ENCODE data around the gene PHC1. TPM values are rescaled to one million over a fixed set of nuclear protein-coding genes. Genes with fewer than 3 reads are reported as not detected.

Gene PHC1
- total RNA-seq, 2 experiments from 2014 or later, result 33.6 to 52.2 TPM

DNA sequence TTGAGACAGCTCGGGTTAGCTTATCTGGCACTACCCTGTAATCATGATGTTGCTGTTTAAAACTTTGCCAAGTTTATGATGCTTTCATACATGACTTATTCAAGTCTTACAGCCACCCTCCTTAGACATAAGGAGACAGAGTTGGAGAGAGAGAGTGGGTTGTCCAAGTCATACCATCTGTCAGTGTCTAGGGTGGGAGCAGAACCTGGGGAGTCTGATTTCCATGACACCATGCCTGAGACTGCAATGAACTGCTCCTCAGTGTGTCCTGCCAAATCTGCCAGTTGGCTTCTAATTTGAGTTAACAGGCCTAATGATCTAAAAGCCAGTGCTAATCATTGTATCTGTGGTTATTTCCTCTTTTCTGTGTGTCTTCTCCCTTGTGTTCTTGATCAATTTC lies 43.7 kb upstream of the PHC1 start:
- ChIA-PET POLR2A (interaction anchor here (0.7 kb wide), 1 partner anchor 200 kb away, joined by 3 read pairs; no protein-coding TSS in a partner anchor), CTCF (ENCODE audit: unreplicated experiment) (no interaction called here)
- H3K79me2 ChIP-seq (ENCODE audit: insufficient read depth, low read depth, low read length), result no peaks in the 10 kb centered on the region
- H3K4me3 ChIP-seq (ENCODE audit: low read depth, low read length, poor library complexity, severe bottlenecking), result no peak overlapping the region
- no peaks in the 10 kb centered on the region for H3K36me3 ChIP-seq (ENCODE audit: insufficient read depth, low read length)
- BruUV-seq (replicated peaks), result no TSS peak
- no peaks in the 10 kb centered on the region for H3K9me3 ChIP-seq (ENCODE audit: low read length)
- no peak overlapping the region for H2AFZ ChIP-seq (ENCODE audit: low read length)
- no peak for TF ChIP-seq EZH2phosphoT487 (IDR thresholded peaks at IDR 0.05; ENCODE audit: borderline replicate concordance, low read depth, low read length)
- TF ChIP-seq, protein P1, sequence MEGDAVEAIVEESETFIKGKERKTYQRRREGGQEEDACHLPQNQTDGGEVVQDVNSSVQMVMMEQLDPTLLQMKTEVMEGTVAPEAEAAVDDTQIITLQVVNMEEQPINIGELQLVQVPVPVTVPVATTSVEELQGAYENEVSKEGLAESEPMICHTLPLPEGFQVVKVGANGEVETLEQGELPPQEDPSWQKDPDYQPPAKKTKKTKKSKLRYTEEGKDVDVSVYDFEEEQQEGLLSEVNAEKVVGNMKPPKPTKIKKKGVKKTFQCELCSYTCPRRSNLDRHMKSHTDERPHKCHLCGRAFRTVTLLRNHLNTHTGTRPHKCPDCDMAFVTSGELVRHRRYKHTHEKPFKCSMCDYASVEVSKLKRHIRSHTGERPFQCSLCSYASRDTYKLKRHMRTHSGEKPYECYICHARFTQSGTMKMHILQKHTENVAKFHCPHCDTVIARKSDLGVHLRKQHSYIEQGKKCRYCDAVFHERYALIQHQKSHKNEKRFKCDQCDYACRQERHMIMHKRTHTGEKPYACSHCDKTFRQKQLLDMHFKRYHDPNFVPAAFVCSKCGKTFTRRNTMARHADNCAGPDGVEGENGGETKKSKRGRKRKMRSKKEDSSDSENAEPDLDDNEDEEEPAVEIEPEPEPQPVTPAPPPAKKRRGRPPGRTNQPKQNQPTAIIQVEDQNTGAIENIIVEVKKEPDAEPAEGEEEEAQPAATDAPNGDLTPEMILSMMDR (conservative IDR thresholded peaks at IDR 0.05; ENCODE audit: low read length), result no peak
- DNase-seq (ENCODE audit: low spot score), result no peak
- intact Hi-C loops (cut with micrococcal nuclease; ENCODE audit: unreplicated experiment), result no loop called here
- H3K4me2 ChIP-seq (ENCODE audit: low read length), result no peak overlapping the region
- H3K9me2 ChIP-seq (ENCODE audit: insufficient read depth, low read length), result no peaks in the 10 kb centered on the region
- no peaks in the 10 kb centered on the region for H3K4me1 ChIP-seq (ENCODE audit: insufficient read depth, low read length, poor library complexity, severe bottlenecking)
- no peaks in the 10 kb centered on the region for H4K20me1 ChIP-seq (ENCODE audit: insufficient read depth, low read length)
- no peak overlapping the region for H3K27ac ChIP-seq (ENCODE audit: low read depth, low read length, poor library complexity, severe bottlenecking)

DNA sequence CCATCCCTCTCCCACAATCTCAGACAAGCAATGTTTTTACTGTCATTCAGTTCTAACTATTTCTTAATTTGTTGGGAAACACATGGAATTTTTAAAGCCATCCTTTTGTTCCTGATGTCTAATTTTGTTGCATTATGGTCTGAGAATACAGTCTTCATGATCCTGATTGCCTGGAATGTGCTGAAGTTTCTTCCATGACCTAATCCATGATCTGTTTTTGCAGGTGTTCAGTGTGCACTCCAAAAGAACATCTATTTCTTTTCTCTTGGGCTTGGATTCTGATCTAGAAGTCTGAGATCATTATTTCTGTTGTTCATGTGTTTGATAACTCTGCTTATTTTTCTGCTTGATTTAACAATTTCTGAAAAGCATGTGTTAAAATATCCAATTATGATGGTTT lies 43.2 kb upstream of the PHC1 start:
- CTCF ChIA-PET (ENCODE audit: unreplicated experiment), result no interaction called here
- TF ChIP-seq, protein P1 (conservative IDR thresholded peaks at IDR 0.05; ENCODE audit: low read length), result no peak
- TF ChIP-seq EZH2phosphoT487 (IDR thresholded peaks at IDR 0.05; ENCODE audit: borderline replicate concordance, low read depth, low read length), result no peak
- Histone ChIP-seq H3K36me3 (ENCODE audit: insufficient read depth, low read length) (no peaks in the 10 kb centered on the region), H3K4me2 (ENCODE audit: low read length) (no peak overlapping the region), H3K4me3 (ENCODE audit: low read depth, low read length, poor library complexity, severe bottlenecking) (no peak overlapping the region), H2AFZ (ENCODE audit: low read length) (no peak overlapping the region), H3K27ac (ENCODE audit: low read depth, low read length, poor library complexity, severe bottlenecking) (no peak overlapping the region), H4K20me1 (ENCODE audit: insufficient read depth, low read length) (no peaks in the 10 kb centered on the region), H3K4me1 (ENCODE audit: insufficient read depth, low read length, poor library complexity, severe bottlenecking) (no peaks in the 10 kb centered on the region), H3K9me3 (ENCODE audit: low read length) (no peaks in the 10 kb centered on the region), H3K79me2 (ENCODE audit: insufficient read depth, low read depth, low read length) (no peaks in the 10 kb centered on the region), H3K9me2 (ENCODE audit: insufficient read depth, low read length) (no peaks in the 10 kb centered on the region)
- no peak for DNase-seq (ENCODE audit: low spot score)
- POLR2A ChIA-PET, result no interaction called here
- intact Hi-C loops (cut with micrococcal nuclease; ENCODE audit: unreplicated experiment), result no loop called here
- no TSS peak for BruUV-seq (replicated peaks)

DNA sequence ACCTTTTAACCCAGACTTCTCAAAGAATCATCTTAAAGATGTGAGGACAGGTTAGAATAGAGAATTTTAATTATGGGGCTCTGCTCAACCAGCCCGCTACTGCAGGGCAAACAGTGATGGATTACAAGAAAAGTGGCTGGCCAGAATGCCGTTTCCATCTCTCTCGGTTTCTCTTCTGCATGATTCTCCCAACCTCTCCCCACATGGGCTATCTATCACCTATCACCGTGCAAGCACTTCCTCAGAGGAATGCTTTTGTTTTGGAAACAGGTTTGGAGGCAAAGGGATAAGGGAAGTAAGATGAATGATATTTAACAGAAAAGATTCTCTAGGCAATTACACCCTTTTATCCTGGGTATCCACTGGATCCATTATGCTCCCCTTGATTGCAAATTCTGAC lies 37.4 kb upstream of the PHC1 start:
- TF ChIP-seq EZH2phosphoT487 (IDR thresholded peaks at IDR 0.05; ENCODE audit: borderline replicate concordance, low read depth, low read length), result no peak
- TF ChIP-seq, protein P1 (conservative IDR thresholded peaks at IDR 0.05; ENCODE audit: low read length), result no peak
- no peak overlapping the region for H3K4me2 ChIP-seq (ENCODE audit: low read length)
- no peak overlapping the region for H3K4me3 ChIP-seq (ENCODE audit: low read depth, low read length, poor library complexity, severe bottlenecking)
- intact Hi-C loops (cut with micrococcal nuclease; ENCODE audit: unreplicated experiment), result no loop called here
- BruUV-seq (replicated peaks), result no TSS peak
- POLR2A ChIA-PET, result no interaction called here
- DNase-seq (ENCODE audit: low spot score), result no peak
- H2AFZ ChIP-seq (ENCODE audit: low read length), result no peak overlapping the region
- no peaks in the 10 kb centered on the region for H3K79me2 ChIP-seq (ENCODE audit: insufficient read depth, low read depth, low read length)
- no peaks in the 10 kb centered on the region for H3K9me2 ChIP-seq (ENCODE audit: insufficient read depth, low read length)
- no peak overlapping the region for H3K27ac ChIP-seq (ENCODE audit: low read depth, low read length, poor library complexity, severe bottlenecking)
- H3K9me3 ChIP-seq (ENCODE audit: low read length), result no peaks in the 10 kb centered on the region
- CTCF ChIA-PET (ENCODE audit: unreplicated experiment), result no interaction called here
- no peaks in the 10 kb centered on the region for H3K36me3 ChIP-seq (ENCODE audit: insufficient read depth, low read length)
- H4K20me1 ChIP-seq (ENCODE audit: insufficient read depth, low read length), result no peaks in the 10 kb centered on the region
- no peaks in the 10 kb centered on the region for H3K4me1 ChIP-seq (ENCODE audit: insufficient read depth, low read length, poor library complexity, severe bottlenecking)
